ACHN (cell line): ENCODE data around the gene STX12.
"Not testable (repeated sequence)": the region's sequence is repeated elsewhere in the genome, so short reads cannot be mapped to it uniquely, and the experiment has no call there.

ENCODE experiments used
- DNase-seq: peaks from one replicate; pipeline ENCODE4 v3.0.0-alpha.2; 2015
- in situ Hi-C: cut with HindIII; loops from 2 replicates; pipeline ENCODE4 v1.10.0; 2017; ENCODE audit warnings: low sequenced_read_pairs, low pct_ligation_motif_present, low pct_unique_long_range_greater_than_20kb

Gene STX12

GRCh38 chr1:27811741-27812500 lies 38.9 kb downstream of the STX12 start:
- DNase-seq = no peak

GRCh38 chr1:27816921-27817630 lies 44.1 kb downstream of the STX12 start:
- in situ Hi-C loops = no loop called here
- no peak for DNase-seq

More at GRCh38 chr1:27811741-27812500, 38.9 kb downstream of the STX12 start:
- in situ Hi-C loops = no loop called here

GRCh38 chr1:27821761-27822315 lies 48.8 kb downstream of the STX12 start:
- DNase-seq = no peak
- in situ Hi-C loops = no loop called here

GRCh38 chr1:27823784-27824183 lies 50.8 kb downstream of the STX12 start:
- in situ Hi-C loops = no loop called here
- DNase-seq = no peak

- in situ Hi-C loops = no loop called here
- DNase-seq = no peak
Measured at GRCh38 chr1:27824411-27824810, 51.4 kb downstream of the STX12 start.

DNA sequence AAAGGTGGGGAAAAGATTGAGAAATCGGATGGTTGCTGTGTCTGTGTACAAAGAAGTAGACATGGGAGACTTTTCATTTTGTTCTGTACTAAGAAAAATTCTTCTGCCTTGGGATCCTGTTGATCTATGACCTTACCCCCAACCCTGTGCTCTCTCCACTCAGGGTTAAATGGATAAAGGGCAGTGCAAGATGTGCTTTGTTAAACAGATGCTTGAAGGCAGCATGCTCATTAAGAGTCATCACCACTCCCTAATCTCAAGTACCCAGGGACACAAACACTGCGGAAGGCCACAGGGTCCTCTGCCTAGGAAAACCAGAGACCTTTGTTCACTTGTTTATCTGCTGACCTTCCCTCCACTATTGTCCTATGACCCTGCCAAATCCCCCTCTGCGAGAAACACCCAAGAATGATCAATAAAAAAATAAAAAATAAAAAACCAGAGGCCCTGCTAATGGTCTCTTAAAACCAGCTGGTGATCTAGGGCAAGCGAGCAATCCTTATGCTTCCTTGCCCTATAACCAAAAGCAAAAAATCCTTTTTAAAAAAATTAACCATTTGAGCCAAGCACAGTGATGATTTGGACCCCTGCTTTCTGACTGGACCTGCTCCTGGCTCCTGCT lies 56.4 kb downstream of the STX12 start:
- DNase-seq, in situ Hi-C loops: not testable (repeated sequence)

DNA sequence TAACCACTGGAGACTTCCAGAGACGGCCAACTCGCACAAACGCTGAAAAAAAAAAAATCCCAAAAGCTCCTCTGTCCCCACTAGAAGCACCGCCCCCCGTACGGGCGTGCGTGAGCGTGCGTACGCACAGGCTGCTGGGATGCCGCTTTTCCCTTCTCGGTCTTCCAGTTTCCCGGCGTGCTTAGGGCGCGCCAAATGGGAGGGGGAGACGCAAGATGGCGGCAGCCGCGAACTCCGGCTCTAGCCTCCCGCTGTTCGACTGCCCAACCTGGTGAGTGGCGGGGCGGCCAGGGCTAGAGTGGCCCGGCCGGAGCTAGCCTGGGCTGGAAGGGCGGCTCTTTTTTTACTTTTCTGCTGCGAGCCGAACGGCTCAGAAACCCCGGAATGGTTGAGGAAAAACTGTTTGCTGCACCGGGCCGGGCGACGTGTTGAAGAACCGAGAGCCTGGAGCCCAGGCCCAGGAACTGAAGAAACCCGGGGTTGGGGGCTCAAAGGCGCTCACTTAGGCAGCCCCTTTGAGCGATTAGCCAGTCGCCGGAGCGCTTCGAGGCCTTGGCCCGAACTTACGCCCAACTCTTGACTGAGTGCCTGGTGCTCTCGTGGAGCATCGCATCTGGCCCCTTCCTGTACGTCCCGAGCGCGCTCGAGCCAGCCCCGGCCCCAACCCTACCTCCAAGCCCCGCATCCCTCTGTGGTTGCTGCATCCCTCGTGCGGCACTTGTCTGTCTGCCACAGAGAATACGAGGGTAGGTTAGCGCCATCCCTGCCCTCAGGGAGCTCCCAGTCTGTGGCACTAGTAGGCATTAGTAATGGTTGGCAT lies 57.8 kb downstream of the STX12 start, which contains the start of gene PPP1R8:
TSS of gene PPP1R8 (plus strand) at position 162 of the 820 bp plus-strand sequence. CDS start at position 216, 54 bp downstream.
- peak; percentile 95 for DNase-seq
- in situ Hi-C loops = no loop called here

DNA sequence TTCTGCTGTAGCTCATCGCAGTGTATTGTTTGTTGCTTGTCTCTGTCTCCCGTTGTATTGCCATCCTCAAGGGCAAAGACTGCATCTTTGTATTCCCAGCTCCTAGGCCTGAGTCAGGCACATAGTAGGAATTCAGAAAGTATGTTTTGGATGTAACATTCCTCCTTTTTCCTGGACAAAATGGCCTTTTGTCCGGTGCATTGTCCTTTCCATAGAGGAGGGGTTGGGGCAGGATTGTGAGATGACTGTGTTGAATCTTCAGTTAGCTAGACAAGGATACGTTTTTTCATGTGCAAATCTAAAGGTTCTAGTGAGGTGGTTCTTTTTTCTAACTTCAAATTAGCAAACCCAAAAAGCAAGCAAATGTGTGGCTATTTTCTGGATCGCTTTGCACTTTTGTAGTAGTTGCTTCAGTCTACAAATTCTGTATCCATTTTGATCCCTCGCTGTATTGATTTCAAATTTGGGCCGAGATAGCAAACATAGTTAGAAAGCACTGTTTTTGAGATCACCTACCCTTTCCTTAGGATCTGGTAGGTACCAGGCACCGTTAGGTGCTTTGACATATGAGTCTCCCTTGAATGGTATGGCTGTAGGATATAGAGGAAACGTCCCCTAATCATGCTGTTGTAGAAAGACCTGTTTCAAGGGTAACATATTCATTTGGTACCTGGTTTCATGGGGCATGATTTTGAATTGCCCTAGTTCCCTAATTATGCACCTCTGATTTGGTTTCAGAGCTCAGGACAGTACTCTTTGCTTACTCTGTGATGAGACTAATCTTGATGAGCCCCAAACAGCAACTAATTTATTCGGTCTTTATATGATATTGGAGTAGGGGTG lies 58.8 kb downstream of the STX12 start:
- in situ Hi-C loops = no loop called here
- no peak for DNase-seq

GRCh38 chr1:27832762-27833161 lies 59.7 kb downstream of the STX12 start:
- no peak for DNase-seq
- in situ Hi-C loops = no loop called here

DNA sequence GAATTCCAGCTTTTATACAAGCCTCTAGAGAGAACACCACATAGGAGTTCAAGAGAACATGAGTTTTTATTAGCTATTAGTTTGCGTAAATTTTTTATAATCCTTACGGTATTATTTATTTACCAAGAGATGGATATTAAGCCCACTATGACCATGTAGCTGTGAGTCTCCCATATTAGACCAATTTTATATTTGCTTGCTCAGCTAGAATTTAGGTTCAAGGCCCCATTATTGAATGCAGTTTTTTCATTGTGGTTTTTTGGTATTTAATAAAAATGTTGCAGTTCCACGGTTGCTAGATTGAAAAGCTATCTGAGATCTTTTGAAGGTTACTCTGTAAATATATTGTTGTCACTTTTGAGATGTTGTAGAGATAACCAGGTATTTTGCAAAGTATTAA lies 60.5 kb downstream of the STX12 start:
- no peak for DNase-seq
- in situ Hi-C loops = no loop called here

GRCh38 chr1:27835046-27835445 lies 62.0 kb downstream of the STX12 start:
- DNase-seq = no peak
- in situ Hi-C loops = no loop called here

GRCh38 chr1:27835501-27835900 lies 62.5 kb downstream of the STX12 start:
- no peak for DNase-seq
- in situ Hi-C loops = no loop called here

GRCh38 chr1:27849951-27850350 lies 76.9 kb downstream of the STX12 start:
- DNase-seq = no peak
- in situ Hi-C loops = no loop called here

DNA sequence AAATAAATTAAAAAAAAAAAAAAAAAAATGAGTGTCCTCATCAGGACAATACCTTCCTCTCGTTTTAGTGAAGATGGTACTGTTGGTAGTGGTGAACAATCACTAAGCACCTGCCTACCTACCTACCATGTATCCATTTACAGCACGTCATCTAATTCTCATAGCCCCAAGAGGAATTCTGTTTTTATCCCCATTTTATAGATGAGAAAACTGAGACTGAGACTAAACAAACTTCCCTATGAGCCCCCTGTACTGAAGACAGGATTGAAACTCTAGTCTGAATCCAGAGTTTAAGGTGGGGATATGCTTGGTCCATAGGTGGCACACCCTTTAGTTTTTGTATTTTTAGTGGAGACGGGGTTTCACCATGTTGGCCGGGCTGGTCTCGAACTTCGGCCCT lies 82.1 kb downstream of the STX12 start:
- DNase-seq = no peak
- in situ Hi-C loops = no loop called here

- no peak for DNase-seq
- in situ Hi-C loops = no loop called here
Measured at GRCh38 chr1:27856561-27857343, 83.7 kb downstream of the STX12 start.

DNA sequence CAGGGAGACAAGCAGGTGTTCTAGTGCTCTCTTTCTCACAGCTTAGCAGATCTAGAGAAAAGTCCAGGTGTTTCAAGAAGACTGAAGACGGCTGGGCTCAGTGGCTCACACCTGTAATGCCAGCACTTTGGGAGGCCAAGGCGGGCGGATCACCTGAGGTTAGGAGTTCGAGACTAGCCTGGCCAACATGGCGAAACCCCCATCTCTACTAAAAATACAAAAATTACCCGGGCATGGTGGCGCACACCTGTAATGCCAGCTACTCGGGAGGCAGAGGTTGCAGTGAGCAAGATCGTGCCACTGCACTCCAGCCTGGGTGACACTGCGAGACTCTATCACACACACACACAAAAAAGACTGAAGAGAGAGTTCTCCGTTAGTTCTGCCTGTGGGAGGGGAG lies 84.5 kb downstream of the STX12 start:
- DNase-seq, in situ Hi-C loops: not testable (repeated sequence)
